ENCODE data around the gene MSH4.

DNA sequence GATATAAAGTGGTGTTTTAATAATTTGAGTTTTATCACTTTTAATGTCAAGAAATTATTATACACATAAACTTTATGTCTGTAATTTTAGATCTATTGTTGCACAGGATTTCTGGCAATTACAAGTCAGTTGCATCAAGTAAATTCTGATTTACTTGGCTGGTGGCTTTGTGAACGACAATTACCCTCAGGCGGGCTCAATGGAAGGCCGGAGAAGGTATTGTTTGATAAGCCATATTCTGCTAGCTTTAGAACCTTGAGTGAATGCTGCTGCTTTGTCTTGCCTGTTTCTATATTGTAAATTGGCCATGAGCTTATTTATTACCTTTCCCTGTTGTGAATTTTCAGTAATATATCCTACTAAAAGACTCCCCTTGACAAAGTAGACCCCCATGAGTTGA, 4.6 kb upstream of the MSH4 start:
- no peak for TF ChIP-seq POLR2A (IDR thresholded peaks at IDR 0.05)
- TF ChIP-seq, protein P1, sequence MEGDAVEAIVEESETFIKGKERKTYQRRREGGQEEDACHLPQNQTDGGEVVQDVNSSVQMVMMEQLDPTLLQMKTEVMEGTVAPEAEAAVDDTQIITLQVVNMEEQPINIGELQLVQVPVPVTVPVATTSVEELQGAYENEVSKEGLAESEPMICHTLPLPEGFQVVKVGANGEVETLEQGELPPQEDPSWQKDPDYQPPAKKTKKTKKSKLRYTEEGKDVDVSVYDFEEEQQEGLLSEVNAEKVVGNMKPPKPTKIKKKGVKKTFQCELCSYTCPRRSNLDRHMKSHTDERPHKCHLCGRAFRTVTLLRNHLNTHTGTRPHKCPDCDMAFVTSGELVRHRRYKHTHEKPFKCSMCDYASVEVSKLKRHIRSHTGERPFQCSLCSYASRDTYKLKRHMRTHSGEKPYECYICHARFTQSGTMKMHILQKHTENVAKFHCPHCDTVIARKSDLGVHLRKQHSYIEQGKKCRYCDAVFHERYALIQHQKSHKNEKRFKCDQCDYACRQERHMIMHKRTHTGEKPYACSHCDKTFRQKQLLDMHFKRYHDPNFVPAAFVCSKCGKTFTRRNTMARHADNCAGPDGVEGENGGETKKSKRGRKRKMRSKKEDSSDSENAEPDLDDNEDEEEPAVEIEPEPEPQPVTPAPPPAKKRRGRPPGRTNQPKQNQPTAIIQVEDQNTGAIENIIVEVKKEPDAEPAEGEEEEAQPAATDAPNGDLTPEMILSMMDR (IDR thresholded peaks at IDR 0.05) = no peak
